HG03378 (cell line): Measurements from ENCODE around the gene ILF2.

Experiments
- ATAC-seq: cut with Tn5 transposase; IDR thresholded peaks from one replicate; pipeline ENCODE4 v1.9.1; 2021; ENCODE audit warnings: mild to moderate bottlenecking, moderate library complexity; ENCODE audit not compliant: unreplicated experiment

Gene ILF2

GRCh38 chr1:153628638-153629342, 42.0 kb downstream of the ILF2 start:
- ATAC-seq = no peak

GRCh38 chr1:153627715-153628626, 42.8 kb downstream of the ILF2 start, which contains the start of gene S100A1:
S100A1 (plus strand) TSS chr1:153628434; CDS start chr1:153630522, 2,088 bp downstream.
- no peak for ATAC-seq

- ATAC-seq = no peak
These were observed 43.7 kb downstream of the ILF2 start, which contains the start of gene S100A13 for GRCh38 chr1:153626904-153627714. S100A13 (minus strand) TSS chr1:153627505; CDS start chr1:153626472, 1,033 bp downstream.

- no peak for ATAC-seq
These were observed 44.3 kb downstream of the ILF2 start for GRCh38 chr1:153626477-153626903.

- ATAC-seq = no peak
These were observed 45.7 kb downstream of the ILF2 start for GRCh38 chr1:153624965-153625611.

GRCh38 chr1:153623101-153623500, 47.7 kb downstream of the ILF2 start:
- ATAC-seq = no peak

GRCh38 chr1:153619171-153619570, 51.6 kb downstream of the ILF2 start:
- ATAC-seq = no peak

- ATAC-seq = no peak
These were observed 53.1 kb downstream of the ILF2 start for GRCh38 chr1:153617663-153618062.

GRCh38 chr1:153616917-153617311, 53.9 kb downstream of the ILF2 start:
- ATAC-seq = no peak

GRCh38 chr1:153616144-153616916, 54.5 kb downstream of the ILF2 start, which contains the start of gene S100A14:
S100A14 (minus strand) TSS chr1:153616325; CDS start chr1:153615858, 467 bp downstream.
- ATAC-seq = no peak

GRCh38 chr1:153615406-153615805, 55.4 kb downstream of the ILF2 start:
- no peak for ATAC-seq

- ATAC-seq = no peak
These were observed 55.9 kb downstream of the ILF2 start for GRCh38 chr1:153614906-153615305.

GRCh38 chr1:153614189-153614900, 56.4 kb downstream of the ILF2 start:
- ATAC-seq = no peak

GRCh38 chr1:153613406-153613805, 57.4 kb downstream of the ILF2 start:
- no peak for ATAC-seq

- ATAC-seq = no peak
These were observed 58.0 kb downstream of the ILF2 start, which contains the start of gene S100A16 for GRCh38 chr1:153612755-153613331. S100A16 (minus strand) TSS chr1:153613137; CDS start chr1:153608151, 4,986 bp downstream.

GRCh38 chr1:153612111-153612754, 58.6 kb downstream of the ILF2 start:
- ATAC-seq = no peak
